Upper lobe of left lung (tissue), 6 donors: ENCODE data around the gene PCGF1. TPM values are rescaled to one million over a fixed set of nuclear protein-coding genes. Genes with fewer than 3 reads are reported as not detected.

Source experiments
- ATAC-seq, 2 donors: fragments of 200-7000 bp; cut with Tn5 transposase; one replicate each; pipeline ENCODE4 v1.9.1; 2022; ENCODE audit warnings: mild to moderate bottlenecking in 2 of 2, moderate library complexity in 2 of 2; ENCODE audit not compliant: low FRiP score in 2 of 2
- DNase-seq, 2 donors: peaks; one replicate each; pipeline ENCODE4 v3.0.0-alpha.2; 2019 to 2020
- H3K27ac ChIP-seq, 4 donors: fragments of 200-600 bp; sonication (generic); one replicate each; pipeline ENCODE4 v1.5.1; 2016 to 2019
- H3K27me3 ChIP-seq, 4 donors: fragments of 200-600 bp; sonication (generic); one replicate each; pipeline ENCODE4 v1.5.1; 2017 to 2019
- H3K36me3 ChIP-seq, 4 donors: fragments of 200-600 bp; sonication (generic); one replicate each; pipeline ENCODE4 v1.5.1; 2016 to 2019
- H3K4me1 ChIP-seq, 4 donors: fragments of 200-600 bp; sonication (generic); one replicate each; pipeline ENCODE4 v1.5.1; 2018 to 2019
- H3K4me3 ChIP-seq, 4 donors: fragments of 200-600 bp; sonication (generic); one replicate each; pipeline ENCODE4 v1.5.1; 2017 to 2019; ENCODE audit warnings: mild to moderate bottlenecking in 2 of 4, moderate library complexity in 1 of 4
- H3K9me3 ChIP-seq, 4 donors: fragments of 200-600 bp; sonication (generic); one replicate each; pipeline ENCODE4 v1.5.1; 2018 to 2019
- CTCF ChIP-seq, 6 experiments: fragments of 450-650 bp in 4 of 6; fragments of 200-600 bp in 2 of 6; sonication (generic) in 2 of 6; IDR thresholded peaks; one replicate each; pipeline ENCODE4 v1.5.1; 2016 to 2019; ENCODE audit warnings: antibody characterized with exemption in 6 of 6
- EP300 ChIP-seq, 4 donors: sonication (generic); formaldehyde crosslinking; IDR thresholded peaks; one replicate each; pipeline ENCODE4 v1.5.1; 2017; ENCODE audit warnings: antibody characterized with exemption in 4 of 4, control low read depth in 2 of 4
- POLR2A ChIP-seq, 4 donors: fragments of 450-650 bp; IDR thresholded peaks; one replicate each; pipeline ENCODE4 v1.5.1; 2016 to 2017; ENCODE audit warnings: antibody characterized with exemption in 4 of 4, mild to moderate bottlenecking in 2 of 4
- POLR2AphosphoS5 ChIP-seq, 2 donors: sonication (generic); formaldehyde crosslinking; IDR thresholded peaks; one replicate each; pipeline ENCODE4 v1.5.1; 2017; ENCODE audit warnings: antibody characterized with exemption in 2 of 2
- WGBS, 2 donors: methylation state at CpG; one replicate each; pipeline ENCODE4 v1.1.5; 2017 to 2018; 5-methylcytosine and 5-hydroxymethylcytosine counted together
- total RNA-seq, 6 donors: library from RNA; depleted of rRNA in 4 of 6; stranded (reverse); fragments of >200 nt in 4 of 6; gene quantifications; one replicate each; pipeline versions ENCODE4 v1.1.0 to v1.2.1, GENCODE V29; 2016 to 2021
- donor health status: DM: no; HTN: no; CAD: no; lungs with moderate emphysema.
- donor health status: DM: no; HTN: yes; CAD: no; lungs with severe emphysema.

PCGF1 gene
- total RNA-seq, 6 donors from 2014 or later: 15.4 to 43.2 (median 34.6) TPM

GRCh38 chr2:74496997-74497776 is 10.3 kb downstream of the PCGF1 start:
- ATAC-seq (no peak), DNase-seq (no peak)
- H3K27me3 ChIP-seq: peaks cover 0 to 35% (median 4%) of the 10 kb centered on the region in 4 donors
- H3K36me3 ChIP-seq: peaks cover 12 to 23% (median 18%) of the 10 kb centered on the region in 4 donors
- 51 to 73% methylated on average over 18 to 19 of the region's 19 CpGs for WGBS, 2 donors
- H3K4me3 ChIP-seq: peak overlapping the region in 3 of 4 donors; percentile 50 to 51 (median 51)
- peak overlapping the region in 1 of 4 donors; percentile 61 for H3K27ac ChIP-seq
- H3K9me3 ChIP-seq: no peaks in the 10 kb centered on the region
- TF ChIP-seq CTCF (IDR thresholded peaks at IDR 0.05) (no peak), POLR2AphosphoS5 (IDR thresholded peaks at IDR 0.05) (no peak), POLR2A (IDR thresholded peaks at IDR 0.05) (no peak), EP300 (IDR thresholded peaks at IDR 0.05) (no peak)
- H3K4me1 ChIP-seq: peaks cover 24 to 35% (median 29%) of the 10 kb centered on the region in 4 donors

GRCh38 chr2:74495440-74495839 is 12.1 kb downstream of the PCGF1 start:
- no peak for ATAC-seq
- WGBS, 2 donors: 85 to 92% methylated on average over 1 of the region's 1 CpG

GRCh38 chr2:74493546-74493945 is 13.9 kb downstream of the PCGF1 start:
- H3K36me3 ChIP-seq: peaks cover 30 to 55% (median 44%) of the 10 kb centered on the region in 4 donors
- DNase-seq: no peak
- WGBS, 2 donors: 95 to 100% methylated on average over 3 of the region's 3 CpGs
- no peaks in the 10 kb centered on the region for H3K9me3 ChIP-seq
- no peak for TF ChIP-seq POLR2A (IDR thresholded peaks at IDR 0.05)
- no peak for TF ChIP-seq CTCF (IDR thresholded peaks at IDR 0.05)
- no peak for TF ChIP-seq EP300 (IDR thresholded peaks at IDR 0.05)
- TF ChIP-seq POLR2AphosphoS5 (IDR thresholded peaks at IDR 0.05): no peak
- H3K4me1 ChIP-seq: peaks cover 10 to 15% (median 12%) of the 10 kb centered on the region in 4 donors
- H3K27me3 ChIP-seq: peaks cover 0 to 11% (median 0%) of the 10 kb centered on the region in 4 donors
- H3K27ac ChIP-seq: no peak overlapping the region
- H3K4me3 ChIP-seq: no peak overlapping the region
- no peak for ATAC-seq

More at GRCh38 chr2:74495440-74495839, 12.1 kb downstream of the PCGF1 start:
- H3K27me3 ChIP-seq: peaks cover 0 to 29% (median 4%) of the 10 kb centered on the region in 4 donors
- H3K27ac ChIP-seq: no peak overlapping the region
- no peak overlapping the region for H3K4me3 ChIP-seq
- H3K9me3 ChIP-seq: no peaks in the 10 kb centered on the region
- H3K36me3 ChIP-seq: peaks cover 29 to 40% (median 36%) of the 10 kb centered on the region in 4 donors
- H3K4me1 ChIP-seq: peaks cover 23 to 30% (median 24%) of the 10 kb centered on the region in 4 donors
- TF ChIP-seq EP300 (IDR thresholded peaks at IDR 0.05): no peak
- TF ChIP-seq CTCF (IDR thresholded peaks at IDR 0.05): no peak
- no peak for TF ChIP-seq POLR2AphosphoS5 (IDR thresholded peaks at IDR 0.05)
- TF ChIP-seq POLR2A (IDR thresholded peaks at IDR 0.05): no peak
- no peak for DNase-seq

GRCh38 chr2:74491648-74492544 is 15.6 kb downstream of the PCGF1 start:
- no peak for ATAC-seq
- no peaks in the 10 kb centered on the region for H3K9me3 ChIP-seq
- peak in 1 of 2 donors; percentile 64 for DNase-seq
- H3K4me1 ChIP-seq: no peaks in the 10 kb centered on the region
- H3K36me3 ChIP-seq: peaks cover 30 to 67% (median 47%) of the 10 kb centered on the region in 4 donors
- H3K4me3 ChIP-seq: no peak overlapping the region
- TF ChIP-seq EP300 (IDR thresholded peaks at IDR 0.05) (no peak), POLR2AphosphoS5 (IDR thresholded peaks at IDR 0.05) (no peak), CTCF (IDR thresholded peaks at IDR 0.05) (no peak), POLR2A (IDR thresholded peaks at IDR 0.05) (no peak)
- no peak overlapping the region for H3K27ac ChIP-seq
- no peaks in the 10 kb centered on the region for H3K27me3 ChIP-seq
- WGBS, 2 donors: 97 to 98% methylated on average over 11 to 12 of the region's 12 CpGs
